Endothelial cell of umbilical vein (primary cell): ENCODE measurements around the gene LIME1. TPM values are rescaled to one million over a fixed set of nuclear protein-coding genes. Genes with fewer than 3 reads are reported as not detected.

Source experiments
- BruUV-seq: library from RNA; stranded (reverse); fragments of 400-500 nt; replicated peaks from 2 replicates; lab custom pipeline; 2021; lab: Mats Ljungman, UMichigan
- CTCF ChIA-PET: fragments of 300-600, 350-600 bp; sonication (Branson Sonifier 250); formaldehyde crosslinking; loops from one replicate; lab custom pipeline; 2021; ENCODE audit warnings: antibody characterized with exemption, inconsistent platforms; lab: Charles Lee
- POLR2A ChIA-PET: fragments of 300-600, 350-600 bp; sonication (Branson Sonifier 250); formaldehyde crosslinking; loops from one replicate; lab custom pipeline; 2021; ENCODE audit warnings: antibody characterized with exemption, inconsistent platforms; lab: Charles Lee
- DNase-seq: peaks from one replicate; pipeline ENCODE4 v3.0.0-alpha.2; 2011; ENCODE audit warnings: low read depth, low spot score
- FAIRE-seq: peaks from 2 replicates; lab custom pipeline; 2011; peaks lifted over from hg19 to GRCh38; lab: Jason Lieb, UNC
- H2AFZ ChIP-seq: 2 replicates; pipeline ENCODE4 v1.6.0; 2012; ENCODE audit warnings: low read depth, low read length, control low read depth, inconsistent platforms
- H3K27ac ChIP-seq: 2 replicates; pipeline ENCODE4 v1.5.1; 2011; ENCODE audit warnings: low read depth, mild to moderate bottlenecking, control low read depth, low read length, moderate library complexity; ENCODE audit not compliant: insufficient read depth
- H3K27me3 ChIP-seq, 2 experiments: 2 replicates each; pipeline versions ENCODE4 v1.6.0 to v1.6.1; 2011; ENCODE audit warnings: low read length in 2 of 2, mixed read lengths in 1 of 2; ENCODE audit not compliant: control insufficient read depth in 2 of 2, insufficient read depth in 2 of 2
- H3K36me3 ChIP-seq, 2 experiments: 2 replicates in 1 of 2; 3 replicates in 1 of 2; pipeline ENCODE4 v1.5.1; 2011; ENCODE audit warnings: low read length in 2 of 2, mild to moderate bottlenecking in 1 of 2, moderate library complexity in 1 of 2; ENCODE audit not compliant: control insufficient read depth in 2 of 2, insufficient read depth in 2 of 2; ENCODE audit errors: extremely low read depth in 1 of 2
- H3K4me1 ChIP-seq: 3 replicates; pipeline ENCODE4 v1.5.1; 2011; ENCODE audit warnings: mild to moderate bottlenecking, low read length; ENCODE audit not compliant: control insufficient read depth, insufficient read depth; ENCODE audit errors: extremely low read depth
- H3K4me2 ChIP-seq: 2 replicates; pipeline ENCODE4 v1.6.1; 2011; ENCODE audit warnings: low read length, control low read depth, mixed read lengths; ENCODE audit not compliant: insufficient read depth
- H3K4me3 ChIP-seq, 3 experiments: fragments of 200-600 bp in 1 of 3; sonication (generic), shearing (Covaris generic) in 1 of 3; replicated peaks in 1 of 3; 2 replicates each; pipeline ENCODE4 v1.5.1; 2011 to 2016; ENCODE audit warnings: control low read depth in 3 of 3, low read length in 3 of 3, mild to moderate bottlenecking in 2 of 3, inconsistent platforms in 1 of 3, low read depth in 1 of 3, moderate library complexity in 1 of 3; ENCODE audit not compliant: insufficient read depth in 1 of 3
- H3K79me2 ChIP-seq: 2 replicates; pipeline ENCODE4 v1.6.0; 2012; ENCODE audit warnings: low read length, inconsistent platforms; ENCODE audit not compliant: control insufficient read depth, insufficient read depth
- H3K9ac ChIP-seq: replicated peaks from 2 replicates; pipeline ENCODE3; 2011; ENCODE audit warnings: low read length, control low read depth; ENCODE audit not compliant: insufficient read depth; ENCODE audit errors: extremely low read depth
- H3K9me1 ChIP-seq: replicated peaks from 3 replicates; pipeline ENCODE4 v1.6.0; 2011; ENCODE audit warnings: mild to moderate bottlenecking, low read length; ENCODE audit not compliant: control insufficient read depth, insufficient read depth; ENCODE audit errors: extremely low read depth
- H3K9me3 ChIP-seq: replicated peaks from 2 replicates; pipeline ENCODE4 v1.5.1; 2012; ENCODE audit warnings: low read length, inconsistent platforms; ENCODE audit not compliant: control insufficient read depth, insufficient read depth
- H4K20me1 ChIP-seq: replicated peaks from 2 replicates; pipeline ENCODE3; 2011; ENCODE audit warnings: mild to moderate bottlenecking, low read length; ENCODE audit not compliant: control insufficient read depth, insufficient read depth; ENCODE audit errors: extremely low read depth
- EZH2 ChIP-seq: IDR thresholded peaks from 2 replicates; pipeline ENCODE4 v1.6.1; 2012; ENCODE audit warnings: borderline replicate concordance, low read depth, mild to moderate bottlenecking, moderate library complexity, low read length, inconsistent platforms; ENCODE audit not compliant: severe bottlenecking
- JUN ChIP-seq: IDR thresholded peaks from 2 replicates; pipeline ENCODE4 v1.6.1; 2011; ENCODE audit warnings: borderline replicate concordance, low read depth; ENCODE audit not compliant: insufficient read length, insufficient read depth
- MYC ChIP-seq: IDR thresholded peaks from one replicate; pipeline ENCODE4 v1.6.1; 2011; ENCODE audit warnings: mild to moderate bottlenecking, low read depth, low read length
- POLR2A ChIP-seq: IDR thresholded peaks from 2 replicates; pipeline ENCODE4 v1.6.1; 2012; ENCODE audit warnings: low read depth, mild to moderate bottlenecking, control low read depth, low read length
- POLR2AphosphoS5 ChIP-seq: IDR thresholded peaks from 2 replicates; pipeline ENCODE4 v1.6.1; 2012; ENCODE audit warnings: low read depth, mild to moderate bottlenecking, control low read depth, low read length, moderate library complexity; ENCODE audit not compliant: insufficient read depth
- dilution Hi-C: fragments of 300-500 bp; cut with MboI; formaldehyde crosslinking; loops from one replicate; pipeline ENCODE4 v1.15.0; 2019; ENCODE audit warnings: low sequenced_read_pairs; ENCODE audit not compliant: extremely low pct_ligation_motif_present
- intact Hi-C: fragments of 100-400 bp; cut with micrococcal nuclease; formaldehyde crosslinking; loops from one replicate; pipeline ENCODE4 v1.10.0; 2022
- polyA plus RNA-seq, 4 experiments: library from polyadenylated mRNA; depleted of rRNA in 3 of 4; stranded (reverse) in 3 of 4; unstranded in 1 of 4; fragments of >200 nt; gene quantifications; 2 replicates each; pipeline versions ENCODE4 v1.2.1 to v1.2.3, GENCODE V29; 2011 to 2012; ENCODE audit warnings: missing spikeins in 1 of 4
- total RNA-seq: library from RNA; stranded (reverse); gene quantifications from 2 replicates; pipeline ENCODE4 v1.2.3, GENCODE V29; 2021
- TF ChIP-seq, protein P1 (sequence below): IDR thresholded peaks from 2 replicates; pipeline ENCODE4 v1.6.1; 2011; ENCODE audit not compliant: insufficient read depth, insufficient read length
- TF ChIP-seq, protein P2 (sequence below), 2 donors: IDR thresholded peaks; 1 replicate in 1 of 2; 2 replicates in 1 of 2; pipeline ENCODE4 v1.5.1; 2011; ENCODE audit warnings: low read length in 2 of 2, mild to moderate bottlenecking in 2 of 2, moderate library complexity in 2 of 2, control low read depth in 1 of 2, inconsistent platforms in 1 of 2, low read depth in 1 of 2; ENCODE audit not compliant: insufficient read depth in 1 of 2; ENCODE audit errors: extremely low read depth in 1 of 2

LIME1 gene
- total and polyA plus RNA-seq, 2 donors (not counting 3 experiments of a cell fraction or from before 2014, with no cell fraction given) = 10.7 to 12.2 TPM

DNA sequence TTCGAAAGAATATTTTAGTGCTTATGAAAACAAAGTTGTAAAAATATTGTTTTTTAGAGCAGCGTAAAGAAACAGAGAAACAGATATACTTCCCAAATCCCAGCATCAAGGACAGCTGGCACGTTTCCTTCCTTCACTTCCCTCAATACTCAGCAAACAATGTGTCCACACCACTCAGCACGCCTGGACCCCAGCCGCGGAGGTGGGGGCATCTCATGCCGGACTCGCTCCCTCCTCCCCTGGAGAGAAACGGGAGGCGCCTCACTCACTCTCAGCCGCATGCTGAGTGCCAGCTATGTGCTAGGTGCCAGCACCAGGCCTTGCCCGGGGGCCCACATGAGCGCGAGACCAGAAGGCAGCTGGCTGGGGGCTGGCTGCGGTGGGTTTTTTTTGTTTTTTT, 37.8 kb downstream of the LIME1 start:
- Histone ChIP-seq H3K4me1 (peaks cover 6% of the 10 kb centered on the region), H3K9me1 (no peaks in the 10 kb centered on the region), H3K9ac (no peak overlapping the region), H3K27me3 (no peaks in the 10 kb centered on the region), H3K4me3 (no peak overlapping the region), H3K4me2 (no peak overlapping the region), H2AFZ (peak overlapping the region; percentile 68), H3K27ac (no peak overlapping the region), H3K36me3 (no peaks in the 10 kb centered on the region), H3K79me2 (no peaks in the 10 kb centered on the region), H3K9me3 (no peaks in the 10 kb centered on the region), H4K20me1 (no peaks in the 10 kb centered on the region)
- dilution Hi-C loops = no loop called here
- TF ChIP-seq POLR2A = no peak
- no peak for TF ChIP-seq JUN
- TF ChIP-seq, protein P1, sequence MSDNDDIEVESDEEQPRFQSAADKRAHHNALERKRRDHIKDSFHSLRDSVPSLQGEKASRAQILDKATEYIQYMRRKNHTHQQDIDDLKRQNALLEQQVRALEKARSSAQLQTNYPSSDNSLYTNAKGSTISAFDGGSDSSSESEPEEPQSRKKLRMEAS = no peak
- TF ChIP-seq EZH2 = no peak
- intact Hi-C loops = loop anchor here (2.0 kb wide), 2 partner anchors 90 to 236 kb away; partner anchors contain the start of gene TPD52L2
- POLR2A ChIA-PET = no interaction called here
- DNase-seq = peak; percentile 42
- CTCF ChIA-PET = interaction anchor here (1.1 to 2.5 kb wide), 14 partner anchors 8 to 278 kb away, joined by 3 to 32 read pairs (median 5); partner anchors contain the start of genes DNAJC5, PTK6, TPD52L2 and UCKL1
- no TSS peak for BruUV-seq
- peak; percentile 61 for FAIRE-seq

DNA sequence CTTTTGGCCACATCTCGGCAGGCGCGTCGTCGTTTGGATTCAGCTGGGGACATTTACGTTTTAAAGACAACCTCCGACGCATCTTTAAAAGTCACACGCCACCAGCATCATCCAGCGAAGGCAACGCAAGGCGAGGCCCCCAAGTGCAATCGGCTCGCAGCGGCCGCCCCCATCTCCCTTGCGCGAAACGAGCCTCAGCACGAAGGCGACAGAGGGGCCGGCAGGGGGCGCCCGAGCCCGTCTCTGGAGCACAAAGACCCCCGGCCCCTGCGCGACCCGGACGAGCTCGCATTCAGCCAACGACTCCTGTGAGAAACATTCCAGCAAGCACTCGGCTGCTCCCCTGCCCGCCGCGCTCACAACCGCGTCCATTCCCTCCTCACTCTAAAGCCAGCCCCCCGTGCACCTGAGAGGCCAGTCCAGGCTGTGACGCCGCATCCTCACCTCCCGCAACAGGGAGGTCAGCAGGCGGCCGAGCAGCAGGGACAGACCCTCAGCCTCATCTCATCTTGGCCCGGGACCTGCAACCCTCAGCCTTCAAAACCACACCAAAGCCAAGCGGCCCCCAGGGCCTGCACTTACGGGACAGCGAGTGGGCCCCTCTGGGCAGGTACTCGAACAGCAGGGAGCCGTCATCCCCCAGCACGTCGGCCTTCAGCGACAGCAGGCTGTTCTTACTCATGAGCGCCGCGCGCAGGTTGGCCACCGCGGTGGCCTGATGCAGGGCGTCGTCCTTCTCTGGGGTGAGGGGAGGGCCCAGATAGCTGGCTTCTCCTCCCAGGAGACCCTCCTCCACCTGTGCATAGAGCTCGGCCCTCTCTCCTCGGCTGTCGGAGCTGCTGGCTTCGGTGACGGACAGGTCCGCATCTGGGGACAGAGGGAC, 38.9 kb downstream of the LIME1 start:
- no peaks in the 10 kb centered on the region for H3K9me1 ChIP-seq
- TF ChIP-seq POLR2AphosphoS5 (no peak), MYC (no peak)
- TF ChIP-seq, protein P2, sequence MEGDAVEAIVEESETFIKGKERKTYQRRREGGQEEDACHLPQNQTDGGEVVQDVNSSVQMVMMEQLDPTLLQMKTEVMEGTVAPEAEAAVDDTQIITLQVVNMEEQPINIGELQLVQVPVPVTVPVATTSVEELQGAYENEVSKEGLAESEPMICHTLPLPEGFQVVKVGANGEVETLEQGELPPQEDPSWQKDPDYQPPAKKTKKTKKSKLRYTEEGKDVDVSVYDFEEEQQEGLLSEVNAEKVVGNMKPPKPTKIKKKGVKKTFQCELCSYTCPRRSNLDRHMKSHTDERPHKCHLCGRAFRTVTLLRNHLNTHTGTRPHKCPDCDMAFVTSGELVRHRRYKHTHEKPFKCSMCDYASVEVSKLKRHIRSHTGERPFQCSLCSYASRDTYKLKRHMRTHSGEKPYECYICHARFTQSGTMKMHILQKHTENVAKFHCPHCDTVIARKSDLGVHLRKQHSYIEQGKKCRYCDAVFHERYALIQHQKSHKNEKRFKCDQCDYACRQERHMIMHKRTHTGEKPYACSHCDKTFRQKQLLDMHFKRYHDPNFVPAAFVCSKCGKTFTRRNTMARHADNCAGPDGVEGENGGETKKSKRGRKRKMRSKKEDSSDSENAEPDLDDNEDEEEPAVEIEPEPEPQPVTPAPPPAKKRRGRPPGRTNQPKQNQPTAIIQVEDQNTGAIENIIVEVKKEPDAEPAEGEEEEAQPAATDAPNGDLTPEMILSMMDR (IDR thresholded peaks at IDR 0.05; ENCODE audit: extremely low read depth in 1 of 2, insufficient read depth in 1 of 2, low read depth in 1 of 2, low read length in 2 of 2) = peak; percentile 86 to 94
- no peaks in the 10 kb centered on the region for H4K20me1 ChIP-seq
- no peaks in the 10 kb centered on the region for H3K9me3 ChIP-seq
- POLR2A ChIA-PET = no interaction called here
- no peaks in the 10 kb centered on the region for H3K79me2 ChIP-seq
- intact Hi-C loops (loop anchor here (2.0 kb wide), 2 partner anchors 89 to 237 kb away; partner anchors contain the start of gene TPD52L2), dilution Hi-C loops (no loop called here)
- no peaks in the 10 kb centered on the region for H3K27me3 ChIP-seq
- CTCF ChIA-PET = interaction anchor here (0.8 to 2.5 kb wide), 20 partner anchors 9 to 279 kb away, joined by 3 to 32 read pairs (median 6); partner anchors contain the start of genes ARFRP1, DNAJC5, PRPF6 and PTK6
- no peak overlapping the region for H3K9ac ChIP-seq
- FAIRE-seq (peak; percentile 82), DNase-seq (peak; percentile 60)
- H3K4me1 ChIP-seq = peaks cover 6% of the 10 kb centered on the region
- BruUV-seq = no TSS peak
- no peaks in the 10 kb centered on the region for H3K36me3 ChIP-seq
- H3K27ac ChIP-seq = no peak overlapping the region
- H3K4me3 ChIP-seq = peak overlapping the region in 2 of 3 experiments; percentile 17 to 26
- H2AFZ ChIP-seq = peak overlapping the region; percentile 91
- peak overlapping the region; percentile 65 for H3K4me2 ChIP-seq
